Measurements from ENCODE around the gene UNC119B.
A peak's percentile ranks its signal among the peaks of the same experiment; 100 is the strongest.

Gene UNC119B

DNA sequence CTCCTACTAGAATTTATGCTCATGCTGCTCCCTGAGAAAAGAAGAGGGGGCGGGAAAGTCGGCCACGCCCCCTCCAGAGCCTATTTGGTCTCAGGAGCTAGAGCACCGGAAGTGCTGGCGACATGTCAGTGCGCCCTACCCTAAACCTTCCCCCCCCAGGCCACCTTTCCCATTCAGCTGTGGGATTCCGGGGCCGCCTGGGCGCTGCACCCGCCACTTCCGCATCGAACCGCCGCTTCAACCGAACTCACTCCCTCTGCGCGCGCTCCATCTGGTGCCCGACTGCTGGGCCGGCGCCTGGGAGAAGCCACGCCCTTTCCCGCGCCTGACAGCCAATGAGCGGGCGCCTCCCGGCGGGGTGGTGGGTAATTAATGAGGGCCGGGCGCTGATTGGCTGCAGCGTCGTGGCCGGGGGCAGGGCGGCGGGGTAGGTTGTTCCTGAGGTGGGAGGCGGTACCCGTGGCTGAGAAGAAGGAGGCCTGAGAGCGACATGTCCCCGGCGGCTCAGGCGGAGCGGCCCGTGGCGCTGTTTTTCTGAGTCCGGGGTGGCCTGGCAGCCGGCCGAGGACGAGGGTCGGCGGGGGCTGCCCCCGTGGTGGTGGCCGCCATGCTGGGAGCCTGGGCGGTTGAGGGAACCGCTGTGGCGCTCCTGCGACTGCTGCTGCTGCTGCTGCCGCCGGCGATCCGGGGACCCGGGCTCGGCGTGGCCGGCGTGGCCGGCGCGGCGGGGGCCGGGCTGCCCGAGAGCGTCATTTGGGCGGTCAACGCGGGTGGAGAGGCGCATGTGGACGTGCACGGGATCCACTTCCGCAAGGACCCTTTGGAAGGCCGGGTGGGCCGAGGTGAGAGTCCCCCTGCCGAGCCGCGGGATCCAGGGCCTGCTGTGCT is 23.3 kb upstream of the UNC119B start, which contains the start of gene MLEC:
MLEC (plus strand) TSS at position 460 of the 888 bp plus-strand sequence; CDS start at position 608, 148 bp downstream.
- WGBS (ENCODE audit: extremely low coverage, insufficient coverage, insufficient read length) = no CpG with 5 or more reads among the region's 84 CpGs
- Histone ChIP-seq H3K4me3 (ENCODE audit: low read depth, low read length) (peak within 1 kb of the TSS; percentile 96), H3K36me3 (ENCODE audit: control insufficient read depth in 1 of 2, insufficient read depth in 2 of 2, low read length in 2 of 2) (no peaks in the 10 kb centered on the region), H4K91ac (ENCODE audit: low read depth, low read length) (peak within 1 kb of the TSS; percentile 79), H3K4me2 (ENCODE audit: low read length) (peak within 1 kb of the TSS; percentile 92), H3K14ac (ENCODE audit: low read length) (peak within 1 kb of the TSS; percentile 89), H3K4ac (ENCODE audit: low read depth, low read length) (peak within 1 kb of the TSS; percentile 83), H4K12ac (ENCODE audit: low read depth, low read length) (peak within 1 kb of the TSS; percentile 72), H2AFZ (ENCODE audit: insufficient read depth, low read length, poor library complexity) (peak within 1 kb of the TSS; percentile 77), H3K23ac (ENCODE audit: low read length) (no peak within 1 kb of the TSS), H3K27ac (ENCODE audit: low read depth, low read length) (peak within 1 kb of the TSS; percentile 83), H2BK120ac (ENCODE audit: insufficient read depth, low read length, poor library complexity) (peak within 1 kb of the TSS; percentile 85), H3K9me3 (ENCODE audit: insufficient read depth, low read depth, low read length) (no peaks in the 10 kb centered on the region), H2BK12ac (ENCODE audit: low read length) (peak within 1 kb of the TSS; percentile 29), H2AK5ac (ENCODE audit: low read length) (peak within 1 kb of the TSS; percentile 63), H2BK5ac (ENCODE audit: low read depth, low read length, poor library complexity) (peak within 1 kb of the TSS; percentile 82), H3K9ac (ENCODE audit: low read length) (peak within 1 kb of the TSS; percentile 90), H3K18ac (ENCODE audit: low read length) (peak within 1 kb of the TSS; percentile 90), H3K79me1 (ENCODE audit: low read length) (peaks cover 14% of the 10 kb centered on the region), H3K27me3 (ENCODE audit: insufficient read depth, low read length) (no peaks in the 10 kb centered on the region), H3K79me2 (ENCODE audit: control insufficient read depth, insufficient read depth, low read length, poor library complexity) (peaks cover 22% of the 10 kb centered on the region), H4K8ac (ENCODE audit: low read depth, low read length) (peak within 1 kb of the TSS; percentile 89), H3K4me1 (ENCODE audit: control insufficient read depth in 1 of 2, insufficient read depth in 2 of 2, low read length in 2 of 2) (peaks cover 13 to 16% of the 10 kb centered on the region in 2 experiments)
- DNase-seq = peak; percentile 96 to 98

DNA sequence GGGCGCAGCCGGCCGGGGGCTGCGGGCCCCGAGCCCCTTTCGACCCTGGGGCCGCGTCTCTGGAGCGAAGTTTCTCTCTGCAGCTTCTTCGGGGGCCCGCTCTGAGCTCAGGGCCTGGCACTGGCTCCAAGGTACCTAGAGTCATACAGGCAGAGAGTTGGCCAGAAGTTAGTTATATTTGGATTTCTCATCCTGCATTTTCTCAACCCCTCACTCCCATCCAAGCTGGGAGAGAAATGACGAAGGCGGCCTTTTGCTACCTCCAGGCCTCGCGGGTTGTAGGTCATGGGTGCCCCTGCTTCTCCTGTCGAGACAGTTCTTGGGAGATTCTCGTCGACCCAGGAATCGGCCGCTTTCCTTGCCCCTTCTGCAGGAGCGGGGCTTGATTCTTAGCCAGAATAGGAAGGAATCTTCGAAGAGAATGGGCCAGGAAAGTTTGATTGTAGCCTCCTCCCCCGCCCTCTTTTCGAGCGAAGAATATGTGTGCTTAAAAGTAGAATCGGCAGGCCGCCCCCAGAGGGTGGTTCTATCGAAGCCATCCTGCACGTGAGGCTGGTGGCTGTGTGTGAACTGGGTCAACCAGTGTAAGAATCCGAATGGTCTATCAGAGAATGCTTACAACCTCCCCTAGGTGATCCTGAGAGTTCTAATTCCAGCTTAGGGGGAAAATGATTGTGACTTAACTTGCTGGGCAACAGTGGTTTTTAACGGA is 22.5 kb upstream of the UNC119B start:
- peak in 1 of 2 donors; percentile 26 for DNase-seq
- peak overlapping the region; percentile 37 for H4K12ac ChIP-seq (ENCODE audit: low read depth, low read length)
- H3K4me2 ChIP-seq (ENCODE audit: low read length) = peak overlapping the region; percentile 92
- H3K23ac ChIP-seq (ENCODE audit: low read length) = no peak overlapping the region
- H3K79me1 ChIP-seq (ENCODE audit: low read length) = peaks cover 14% of the 10 kb centered on the region
- H3K4ac ChIP-seq (ENCODE audit: low read depth, low read length) = peak overlapping the region; percentile 83
- H3K4me1 ChIP-seq (ENCODE audit: control insufficient read depth in 1 of 2, insufficient read depth in 2 of 2, low read length in 2 of 2) = peaks cover 13 to 16% of the 10 kb centered on the region in 2 experiments
- H2BK12ac ChIP-seq (ENCODE audit: low read length) = no peak overlapping the region
- peak overlapping the region; percentile 76 for H3K9ac ChIP-seq (ENCODE audit: low read length)
- H3K27ac ChIP-seq (ENCODE audit: low read depth, low read length) = no peak overlapping the region
- no peaks in the 10 kb centered on the region for H3K36me3 ChIP-seq (ENCODE audit: control insufficient read depth in 1 of 2, insufficient read depth in 2 of 2, low read length in 2 of 2)
- H3K27me3 ChIP-seq (ENCODE audit: insufficient read depth, low read length) = no peaks in the 10 kb centered on the region
- peaks cover 22% of the 10 kb centered on the region for H3K79me2 ChIP-seq (ENCODE audit: control insufficient read depth, insufficient read depth, low read length, poor library complexity)
- peak overlapping the region; percentile 89 for H3K14ac ChIP-seq (ENCODE audit: low read length)
- peak overlapping the region; percentile 63 for H4K91ac ChIP-seq (ENCODE audit: low read depth, low read length)
- H2BK5ac ChIP-seq (ENCODE audit: low read depth, low read length, poor library complexity) = peak overlapping the region; percentile 82
- peak overlapping the region; percentile 96 for H3K4me3 ChIP-seq (ENCODE audit: low read depth, low read length)
- peak overlapping the region; percentile 64 for H4K8ac ChIP-seq (ENCODE audit: low read depth, low read length)
- no peaks in the 10 kb centered on the region for H3K9me3 ChIP-seq (ENCODE audit: insufficient read depth, low read depth, low read length)
- H3K18ac ChIP-seq (ENCODE audit: low read length) = peak overlapping the region; percentile 63
- peak overlapping the region; percentile 34 for H2BK120ac ChIP-seq (ENCODE audit: insufficient read depth, low read length, poor library complexity)
- peak overlapping the region; percentile 63 for H2AK5ac ChIP-seq (ENCODE audit: low read length)
- no CpG with 5 or more reads among the region's 31 CpGs for WGBS (ENCODE audit: extremely low coverage, insufficient coverage, insufficient read length)
- H2AFZ ChIP-seq (ENCODE audit: insufficient read depth, low read length, poor library complexity) = peak overlapping the region; percentile 57

DNA sequence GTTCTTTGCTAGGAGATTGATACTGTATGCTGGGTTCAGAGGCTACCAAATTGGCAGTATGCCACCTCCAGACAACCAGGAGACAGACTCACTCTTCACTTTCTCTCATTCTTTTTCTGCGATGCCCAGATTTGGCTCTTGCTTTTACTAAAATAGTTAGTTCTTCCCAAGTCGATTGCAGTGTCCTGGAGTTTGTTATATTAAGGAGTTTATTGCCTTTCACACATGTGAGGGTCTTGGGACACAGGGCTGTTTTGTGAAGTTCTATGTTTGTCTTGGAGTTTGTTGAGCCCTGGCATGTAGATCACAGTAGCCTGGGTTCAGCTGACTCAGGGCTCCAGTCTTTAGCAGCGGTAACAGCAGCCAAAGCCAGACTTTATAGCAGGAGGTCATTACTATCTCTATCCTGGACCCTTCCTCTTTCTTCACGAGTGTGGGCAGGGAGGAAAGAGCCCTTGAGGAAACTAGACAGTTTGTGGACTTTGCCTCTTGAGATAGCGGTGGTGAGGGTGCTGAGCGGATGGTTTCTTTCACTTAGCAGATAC is 21.7 kb upstream of the UNC119B start:
- H3K9ac ChIP-seq (ENCODE audit: low read length) = peak overlapping the region; percentile 71
- H3K4me3 ChIP-seq (ENCODE audit: low read depth, low read length) = no peak overlapping the region
- no peak overlapping the region for H4K12ac ChIP-seq (ENCODE audit: low read depth, low read length)
- no peak overlapping the region for H3K18ac ChIP-seq (ENCODE audit: low read length)
- H3K27me3 ChIP-seq (ENCODE audit: insufficient read depth, low read length) = no peaks in the 10 kb centered on the region
- peaks cover 0 to 3% of the 10 kb centered on the region in 2 experiments for H3K36me3 ChIP-seq (ENCODE audit: control insufficient read depth in 1 of 2, insufficient read depth in 2 of 2, low read length in 2 of 2)
- no peak overlapping the region for H2BK120ac ChIP-seq (ENCODE audit: insufficient read depth, low read length, poor library complexity)
- H2BK5ac ChIP-seq (ENCODE audit: low read depth, low read length, poor library complexity) = no peak overlapping the region
- DNase-seq = no peak
- H3K4me1 ChIP-seq (ENCODE audit: control insufficient read depth in 1 of 2, insufficient read depth in 2 of 2, low read length in 2 of 2) = peaks cover 13 to 16% of the 10 kb centered on the region in 2 experiments
- H3K4ac ChIP-seq (ENCODE audit: low read depth, low read length) = peak overlapping the region; percentile 86
- H3K79me2 ChIP-seq (ENCODE audit: control insufficient read depth, insufficient read depth, low read length, poor library complexity) = peaks cover 22% of the 10 kb centered on the region
- H2BK12ac ChIP-seq (ENCODE audit: low read length) = no peak overlapping the region
- peaks cover 14% of the 10 kb centered on the region for H3K79me1 ChIP-seq (ENCODE audit: low read length)
- no peaks in the 10 kb centered on the region for H3K9me3 ChIP-seq (ENCODE audit: insufficient read depth, low read depth, low read length)
- no CpG with 5 or more reads among the region's 6 CpGs for WGBS (ENCODE audit: extremely low coverage, insufficient coverage, insufficient read length)
- no peak overlapping the region for H2AFZ ChIP-seq (ENCODE audit: insufficient read depth, low read length, poor library complexity)
- no peak overlapping the region for H4K8ac ChIP-seq (ENCODE audit: low read depth, low read length)
- peak overlapping the region; percentile 92 for H3K4me2 ChIP-seq (ENCODE audit: low read length)
- no peak overlapping the region for H2AK5ac ChIP-seq (ENCODE audit: low read length)
- no peak overlapping the region for H4K91ac ChIP-seq (ENCODE audit: low read depth, low read length)
- H3K14ac ChIP-seq (ENCODE audit: low read length) = no peak overlapping the region
- H3K27ac ChIP-seq (ENCODE audit: low read depth, low read length) = no peak overlapping the region
- H3K23ac ChIP-seq (ENCODE audit: low read length) = no peak overlapping the region

DNA sequence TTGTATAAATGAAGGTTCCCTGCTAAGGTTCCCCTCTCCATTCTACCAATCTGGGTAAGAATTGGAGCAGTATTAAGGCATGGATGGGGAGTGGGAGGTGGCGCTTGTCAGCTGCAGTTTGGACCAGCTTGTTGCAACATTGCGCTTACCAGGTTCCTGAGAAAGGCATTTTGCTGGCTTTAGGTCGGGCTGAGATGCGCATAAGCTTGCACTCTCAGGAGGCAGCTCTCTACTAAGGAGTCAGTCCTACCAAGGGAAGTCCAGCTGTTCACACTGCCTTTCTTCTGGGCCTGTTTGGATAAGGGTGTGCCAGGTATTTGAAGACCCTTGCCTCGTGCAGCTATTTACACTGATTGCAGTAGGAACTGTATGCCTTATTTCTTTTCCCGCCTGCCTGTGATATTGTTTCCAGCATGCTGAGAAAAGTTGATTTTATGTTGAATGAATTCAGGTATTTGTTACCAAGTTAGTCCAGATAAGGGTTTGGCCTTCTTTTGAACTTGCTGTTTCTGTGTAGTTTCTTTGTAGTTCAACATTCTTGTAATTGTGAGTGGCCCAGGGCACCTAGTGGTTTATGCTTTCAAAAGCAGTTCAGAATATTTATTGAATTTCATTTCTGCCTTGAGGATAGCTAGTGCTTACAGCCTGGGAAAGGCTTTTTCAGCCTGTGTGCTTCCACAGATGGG is 20.7 kb upstream of the UNC119B start:
- no peak overlapping the region for H3K14ac ChIP-seq (ENCODE audit: low read length)

More for the DNA sequence above, 20.7 kb upstream of the UNC119B start:
- H2BK120ac ChIP-seq (ENCODE audit: insufficient read depth, low read length, poor library complexity) = no peak overlapping the region
- DNase-seq = peak in 1 of 2 donors; percentile 47
- no peaks in the 10 kb centered on the region for H3K27me3 ChIP-seq (ENCODE audit: insufficient read depth, low read length)
- H3K9ac ChIP-seq (ENCODE audit: low read length) = no peak overlapping the region
- H4K12ac ChIP-seq (ENCODE audit: low read depth, low read length) = no peak overlapping the region
- H3K4me3 ChIP-seq (ENCODE audit: low read depth, low read length) = no peak overlapping the region
- WGBS (ENCODE audit: extremely low coverage, insufficient coverage, insufficient read length) = no CpG with 5 or more reads among the region's 6 CpGs
- H3K27ac ChIP-seq (ENCODE audit: low read depth, low read length) = no peak overlapping the region
- peak overlapping the region; percentile 92 for H3K4me2 ChIP-seq (ENCODE audit: low read length)
- H4K91ac ChIP-seq (ENCODE audit: low read depth, low read length) = no peak overlapping the region
- no peak overlapping the region for H3K18ac ChIP-seq (ENCODE audit: low read length)
- H2BK12ac ChIP-seq (ENCODE audit: low read length) = no peak overlapping the region
- no peak overlapping the region for H4K8ac ChIP-seq (ENCODE audit: low read depth, low read length)
- H3K4me1 ChIP-seq (ENCODE audit: control insufficient read depth in 1 of 2, insufficient read depth in 2 of 2, low read length in 2 of 2) = peaks cover 13 to 16% of the 10 kb centered on the region in 2 experiments
- no peak overlapping the region for H2AK5ac ChIP-seq (ENCODE audit: low read length)
- peaks cover 14% of the 10 kb centered on the region for H3K79me1 ChIP-seq (ENCODE audit: low read length)
- H3K23ac ChIP-seq (ENCODE audit: low read length) = no peak overlapping the region
- no peak overlapping the region for H2BK5ac ChIP-seq (ENCODE audit: low read depth, low read length, poor library complexity)
- H3K79me2 ChIP-seq (ENCODE audit: control insufficient read depth, insufficient read depth, low read length, poor library complexity) = peaks cover 22% of the 10 kb centered on the region
- no peak overlapping the region for H2AFZ ChIP-seq (ENCODE audit: insufficient read depth, low read length, poor library complexity)
- peaks cover 6 to 11% of the 10 kb centered on the region in 2 experiments for H3K36me3 ChIP-seq (ENCODE audit: control insufficient read depth in 1 of 2, insufficient read depth in 2 of 2, low read length in 2 of 2)
- no peaks in the 10 kb centered on the region for H3K9me3 ChIP-seq (ENCODE audit: insufficient read depth, low read depth, low read length)
- H3K4ac ChIP-seq (ENCODE audit: low read depth, low read length) = peak overlapping the region; percentile 86
